ENCODE data around the gene PCBD2.

Gene PCBD2

GRCh38 chr5:134932508-134932907 lies 27.6 kb downstream of the PCBD2 start:
- no peak for DNase-seq (ENCODE audit: low spot score)
- Histone ChIP-seq H3K27ac (no peak overlapping the region), H3K4me3 (no peak overlapping the region)
- TF ChIP-seq CTCF (IDR thresholded peaks at IDR 0.05): no peak

- Histone ChIP-seq H3K4me3 (no peak overlapping the region), H3K27ac (no peak overlapping the region)
- DNase-seq (ENCODE audit: low spot score): no peak
- TF ChIP-seq CTCF (IDR thresholded peaks at IDR 0.05): no peak
These were observed 29.3 kb downstream of the PCBD2 start for GRCh38 chr5:134934202-134934601.

GRCh38 chr5:134935711-134936602 lies 31.0 kb downstream of the PCBD2 start:
- H3K27ac ChIP-seq: no peak overlapping the region
- TF ChIP-seq CTCF (IDR thresholded peaks at IDR 0.05): no peak
- no peak overlapping the region for H3K4me3 ChIP-seq
- DNase-seq (ENCODE audit: low spot score): no peak

GRCh38 chr5:134937526-134937925 lies 32.6 kb downstream of the PCBD2 start:
- no peak overlapping the region for H3K4me3 ChIP-seq
- no peak overlapping the region for H3K27ac ChIP-seq
- DNase-seq (ENCODE audit: low spot score): no peak
- TF ChIP-seq CTCF (IDR thresholded peaks at IDR 0.05): no peak

- no peak overlapping the region for H3K27ac ChIP-seq
- no peak for TF ChIP-seq CTCF (IDR thresholded peaks at IDR 0.05)
- DNase-seq (ENCODE audit: low spot score): no peak
- H3K4me3 ChIP-seq: no peak overlapping the region
These were observed 33.1 kb downstream of the PCBD2 start for GRCh38 chr5:134938030-134938429.

DNA sequence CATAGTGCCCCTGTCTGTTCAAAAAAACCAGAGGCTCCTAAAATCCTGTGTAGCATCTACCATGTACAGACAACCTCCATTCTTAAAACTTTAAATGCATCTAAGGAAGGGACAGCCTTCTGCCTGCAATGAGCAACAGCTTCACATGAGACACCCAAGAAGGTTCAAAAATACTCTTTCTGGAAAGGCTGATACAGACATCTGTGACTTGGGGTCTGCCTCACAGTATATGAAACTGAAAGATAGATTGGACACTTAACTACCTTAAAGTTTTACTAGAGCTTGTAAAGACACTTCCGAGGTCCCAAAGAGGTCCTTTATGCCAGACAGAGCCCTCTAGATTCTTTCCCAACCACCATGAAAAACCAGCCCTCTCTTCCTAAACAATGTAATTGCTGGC lies 34.6 kb downstream of the PCBD2 start:
- DNase-seq (ENCODE audit: low spot score): no peak
- TF ChIP-seq CTCF (IDR thresholded peaks at IDR 0.05): no peak

GRCh38 chr5:134943547-134943946 lies 38.6 kb downstream of the PCBD2 start:
- Histone ChIP-seq H3K4me3 (no peak overlapping the region), H3K27ac (no peak overlapping the region)
- no peak for DNase-seq (ENCODE audit: low spot score)
- TF ChIP-seq CTCF (IDR thresholded peaks at IDR 0.05): no peak

More for the DNA sequence above, 34.6 kb downstream of the PCBD2 start:
- Histone ChIP-seq H3K4me3 (no peak overlapping the region), H3K27ac (no peak overlapping the region)
